Progenitor cell of endocrine pancreas (in vitro differentiated cells): ENCODE results near the gene ASMT. TPM values are rescaled to one million over a fixed set of nuclear protein-coding genes. Genes with fewer than 3 reads are reported as not detected.
"Not testable (repeated sequence)": the region's sequence is repeated elsewhere in the genome, so short reads cannot be mapped to it uniquely, and the experiment has no call there.

Source experiments
- DNase-seq: peaks from one replicate; pipeline ENCODE4 v3.0.0; 2021; ENCODE audit warnings: low spot score; ENCODE audit not compliant: unreplicated experiment
- H3K27ac Mint-ChIP-seq: 2 replicates; pipeline ENCODE4 v1.8.0; 2021; ENCODE audit warnings: mild to moderate bottlenecking, moderate library complexity, mixed read lengths
- H3K27me3 Mint-ChIP-seq: 2 replicates; pipeline ENCODE4 v1.8.0; 2021; ENCODE audit warnings: mixed read lengths
- H3K36me3 Mint-ChIP-seq: 2 replicates; pipeline ENCODE4 v1.8.0; 2022; ENCODE audit warnings: mixed read lengths; ENCODE audit not compliant: insufficient read depth
- H3K4me1 Mint-ChIP-seq: 2 replicates; pipeline ENCODE4 v1.8.0; 2021; ENCODE audit warnings: low read depth, mixed read lengths
- H3K4me3 Mint-ChIP-seq: 2 replicates; pipeline ENCODE4 v1.8.0; 2021; ENCODE audit warnings: low read depth, mild to moderate bottlenecking, moderate library complexity, mixed read lengths
- H3K9me3 Mint-ChIP-seq: 2 replicates; pipeline ENCODE4 v1.8.0; 2021; ENCODE audit warnings: low read depth, mixed read lengths
- CTCF ChIP-seq: fragments of 200-600 bp; sonication (generic); IDR thresholded peaks from one replicate; pipeline ENCODE4 v1.5.0; 2021; ENCODE audit warnings: antibody characterized with exemption, mild to moderate bottlenecking; ENCODE audit not compliant: unreplicated experiment
- total RNA-seq: library from RNA; stranded (reverse); gene quantifications from 2 replicates; pipeline ENCODE4 v1.2.1, GENCODE V29; 2021

The ASMT gene
- total RNA-seq, 1 donor from 2014 or later, result 0.36 TPM

DNA sequence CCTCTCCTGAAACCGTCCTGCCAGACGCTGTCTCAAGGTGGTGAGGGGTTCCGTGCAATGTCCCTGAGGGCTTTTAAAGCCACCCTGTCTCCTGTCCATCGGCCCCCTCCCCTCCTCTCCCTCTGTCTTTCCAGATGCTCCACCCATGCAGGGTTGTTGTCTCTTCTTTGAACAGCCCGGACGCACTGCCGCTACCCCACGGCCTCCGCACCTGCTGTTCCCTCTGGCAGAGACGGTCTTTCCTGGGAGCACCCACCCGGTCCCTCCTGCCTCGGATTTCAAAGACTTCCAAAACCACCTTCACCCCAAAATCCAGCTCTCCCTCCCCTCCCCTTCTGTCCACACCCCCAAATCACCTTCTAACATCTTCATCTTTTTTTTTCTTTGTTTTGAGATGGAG, 4.1 kb upstream of the ASMT start:
- Mint-ChIP-seq H3K27me3 (no peaks in the 10 kb centered on the region), H3K4me3 (no peak overlapping the region), H3K4me1 (no peaks in the 10 kb centered on the region), H3K27ac (no peak overlapping the region), H3K36me3 (no peaks in the 10 kb centered on the region), H3K9me3 (no peaks in the 10 kb centered on the region)
- TF ChIP-seq CTCF, result no peak
- no peak for DNase-seq

GRCh38 chrX:1612641-1613286, 2.1 kb upstream of the ASMT start:
- no peaks in the 10 kb centered on the region for H3K9me3 Mint-ChIP-seq
- H3K27me3 Mint-ChIP-seq, result no peaks in the 10 kb centered on the region
- no peak for TF ChIP-seq CTCF
- no peak for DNase-seq
- no peaks in the 10 kb centered on the region for H3K36me3 Mint-ChIP-seq
- no peak overlapping the region for H3K27ac Mint-ChIP-seq
- H3K4me3 Mint-ChIP-seq, result no peak overlapping the region
- H3K4me1 Mint-ChIP-seq, result no peaks in the 10 kb centered on the region

GRCh38 chrX:1618689-1619088, 3.8 kb downstream of the ASMT start:
- Mint-ChIP-seq H3K27me3 (no peaks in the 10 kb centered on the region), H3K4me1 (no peaks in the 10 kb centered on the region), H3K4me3 (no peak overlapping the region), H3K9me3 (no peaks in the 10 kb centered on the region), H3K36me3 (no peaks in the 10 kb centered on the region), H3K27ac (peak overlapping the region; percentile 77)
- no peak for DNase-seq
- TF ChIP-seq CTCF, result no peak

- Mint-ChIP-seq H3K36me3 (no peaks in the 10 kb centered on the region), H3K27me3 (peaks cover 3% of the 10 kb centered on the region), H3K4me1 (no peaks in the 10 kb centered on the region), H3K9me3 (no peaks in the 10 kb centered on the region), H3K27ac (no peak overlapping the region), H3K4me3 (no peak overlapping the region)
- DNase-seq, result no peak
- TF ChIP-seq CTCF, result no peak
Measured at GRCh38 chrX:1623691-1624090, 8.8 kb downstream of the ASMT start.

DNA sequence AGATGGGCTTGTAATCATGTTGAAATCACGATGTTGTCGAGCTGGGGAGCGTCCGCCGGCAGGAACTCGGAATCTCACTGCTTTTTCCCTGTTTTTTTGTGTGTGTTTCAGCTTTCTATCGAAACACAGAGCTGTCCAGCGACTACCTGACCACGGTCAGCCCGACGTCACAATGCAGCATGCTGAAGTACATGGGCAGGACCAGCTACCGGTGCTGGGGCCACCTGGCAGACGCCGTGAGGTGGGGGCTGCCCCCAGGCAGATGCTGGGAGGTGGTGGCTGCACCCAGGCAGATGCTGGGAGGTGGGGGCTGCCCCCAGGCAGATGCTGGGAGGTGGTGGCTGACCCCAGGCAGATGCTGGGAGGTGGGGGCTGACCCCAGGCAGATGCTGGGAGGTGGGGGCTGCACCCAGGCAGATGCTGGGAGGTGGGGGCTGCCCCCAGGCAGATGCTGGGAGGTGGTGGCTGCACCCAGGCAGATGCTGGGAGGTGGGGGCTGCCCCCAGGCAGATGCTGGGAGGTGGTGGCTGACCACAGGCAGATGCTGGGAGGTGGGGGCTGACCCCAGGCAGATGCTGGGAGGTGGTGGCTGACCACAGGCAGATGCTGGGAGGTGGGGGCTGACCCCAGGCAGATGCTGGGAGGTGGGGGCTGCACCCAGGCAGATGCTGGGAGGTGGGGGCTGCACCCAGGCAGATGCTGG, 9.4 kb downstream of the ASMT start:
- not testable (repeated sequence) for H3K36me3 Mint-ChIP-seq, H3K4me1 Mint-ChIP-seq, H3K9me3 Mint-ChIP-seq, H3K4me3 Mint-ChIP-seq, H3K27me3 Mint-ChIP-seq, DNase-seq, H3K27ac Mint-ChIP-seq

DNA sequence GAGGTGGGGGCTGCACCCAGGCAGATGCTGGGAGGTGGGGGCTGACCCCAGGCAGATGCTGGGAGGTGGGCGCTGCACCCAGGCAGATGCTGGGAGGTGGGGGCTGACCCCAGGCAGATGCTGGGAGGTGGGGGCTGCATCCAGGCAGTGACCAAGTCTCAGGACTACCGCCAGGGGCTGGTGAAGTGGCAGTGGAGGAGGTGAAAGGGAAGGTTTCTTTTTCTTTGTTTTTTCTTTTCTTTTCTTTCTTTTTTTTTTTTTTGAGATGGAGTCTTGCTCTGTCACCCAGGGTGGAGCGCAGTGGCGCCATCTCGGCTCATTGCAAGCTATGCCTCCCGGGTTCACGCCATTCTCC, 10.0 kb downstream of the ASMT start:
- H3K4me3 Mint-ChIP-seq, DNase-seq, H3K4me1 Mint-ChIP-seq, H3K9me3 Mint-ChIP-seq, H3K27ac Mint-ChIP-seq, H3K36me3 Mint-ChIP-seq: not testable (repeated sequence)
- H3K27me3 Mint-ChIP-seq, result peaks cover 12% of the 10 kb centered on the region
